Right lobe of liver (tissue), 4 donors: Measurements from ENCODE around the gene FOXI1.

Source experiments
- CTCF ChIP-seq, 4 donors: fragments of 200-600 bp in 3 of 4; fragments of 450-650 bp in 1 of 4; IDR thresholded peaks; one replicate each; pipeline versions ENCODE4 v1.5.1 to v1.8.0; 2016 to 2022; ENCODE audit warnings: antibody characterized with exemption in 4 of 4, mild to moderate bottlenecking in 2 of 4
- POLR2A ChIP-seq: fragments of 450-650 bp; IDR thresholded peaks from one replicate; pipeline ENCODE4 v1.6.1; 2017; ENCODE audit warnings: antibody characterized with exemption, mild to moderate bottlenecking
- donor health status: DM: no; HTN: no; CAD: no.
- donor health status: DM: no; HTN: no; CAD: no.
- donor health status: DM: no; HTN: yes; CAD: no.

- TF ChIP-seq POLR2A (no peak), CTCF (IDR thresholded peaks at IDR 0.05) (no peak)
Measured at GRCh38 chr5:170142196-170142595, 36.5 kb downstream of the FOXI1 start.
